ENCODE data around the gene FKBP2. TPM values are rescaled to one million over a fixed set of nuclear protein-coding genes. Genes with fewer than 3 reads are reported as not detected.

FKBP2 gene
- total RNA-seq, 2 donors from 2014 or later = 27.4 to 29.1 TPM

DNA sequence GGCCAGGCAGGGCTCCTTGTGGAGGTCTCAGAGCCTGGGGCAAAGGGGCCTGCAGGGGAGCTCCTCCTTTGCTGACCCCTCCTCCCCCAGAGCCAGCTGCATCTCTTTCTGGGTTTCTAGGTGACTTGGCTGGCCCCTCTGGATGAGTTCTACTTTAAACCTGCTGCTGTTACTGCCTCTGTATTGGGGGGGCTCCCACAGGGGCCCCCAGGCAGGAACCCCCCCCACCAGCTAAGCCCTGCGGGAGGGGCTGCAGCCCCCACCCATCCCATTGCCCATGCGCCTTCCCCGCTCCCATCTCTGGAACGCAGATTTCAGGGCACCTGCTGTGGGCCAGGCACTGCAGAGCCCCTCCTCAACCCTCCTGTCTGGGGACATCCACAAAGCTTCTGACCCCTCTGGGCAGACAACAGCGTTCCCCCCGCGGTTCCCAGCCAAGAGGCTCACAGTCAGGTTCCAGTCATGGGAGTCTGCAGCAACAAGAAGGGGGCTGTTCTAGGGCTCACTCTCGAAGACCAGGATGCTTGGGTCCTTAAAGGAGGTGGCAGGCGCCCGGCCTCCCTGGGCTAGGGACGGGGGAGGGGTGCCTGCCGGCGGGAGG is 9.6 kb downstream of the FKBP2 start:
- Mint-ChIP-seq H3K36me3 (ENCODE audit: low read depth) (no peaks in the 10 kb centered on the region), H3K4me3 (peak overlapping the region; percentile 84), H3K4me1 (peaks cover 18% of the 10 kb centered on the region), H3K27me3 (no peaks in the 10 kb centered on the region), H3K27ac (peak overlapping the region; percentile 29)
- ATAC-seq = no peak
- H3K9me3 ChIP-seq (ENCODE audit: control insufficient read depth, low read length, poor library complexity, severe bottlenecking) = no peaks in the 10 kb centered on the region
- no peak for DNase-seq

DNA sequence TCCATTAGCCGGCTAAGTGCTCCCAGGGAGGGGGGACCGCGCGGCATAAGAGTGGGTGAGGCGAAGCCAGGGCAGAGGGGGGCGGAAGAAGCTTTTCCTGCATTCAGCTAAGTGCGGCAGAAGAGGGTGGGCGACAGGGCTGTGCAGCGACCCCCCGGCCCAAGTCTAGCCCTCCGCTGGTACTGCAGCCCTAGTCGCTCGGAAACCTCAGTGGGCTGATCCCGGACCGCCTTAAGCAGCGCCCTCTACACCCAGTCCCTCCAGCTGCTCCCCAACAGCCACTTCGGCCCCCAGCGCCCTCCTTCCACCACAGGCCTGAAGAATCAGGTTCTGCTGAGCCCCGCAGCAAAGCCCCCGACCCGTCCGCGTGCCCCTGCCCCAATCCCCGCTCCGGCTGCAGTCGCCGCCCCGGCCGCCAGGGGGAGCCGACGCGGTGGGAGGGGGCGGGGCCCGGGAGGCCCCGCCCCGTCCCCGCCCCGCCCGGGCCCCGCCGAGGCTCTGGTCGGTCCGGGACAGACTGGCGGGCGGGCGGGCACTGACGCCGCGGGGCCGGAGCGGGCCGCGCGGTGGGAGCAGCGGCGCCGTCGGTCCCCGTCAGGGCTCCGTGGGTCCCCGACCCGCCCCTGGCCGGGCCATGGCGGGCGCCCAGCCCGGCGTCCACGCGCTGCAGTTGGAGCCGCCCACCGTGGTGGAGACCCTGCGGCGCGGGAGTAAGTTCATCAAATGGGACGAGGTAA is 10.3 kb downstream of the FKBP2 start, which contains the start of gene PLCB3:
PLCB3 (plus strand) TSS at position 515 of the 737 bp plus-strand sequence; CDS start at position 635, 120 bp downstream.
- H3K36me3 Mint-ChIP-seq (ENCODE audit: low read depth) = no peaks in the 10 kb centered on the region
- no peaks in the 10 kb centered on the region for H3K27me3 Mint-ChIP-seq
- H3K27ac Mint-ChIP-seq = peak within 1 kb of the TSS; percentile 86
- no peaks in the 10 kb centered on the region for H3K9me3 ChIP-seq (ENCODE audit: control insufficient read depth, low read length, poor library complexity, severe bottlenecking)
- peak; percentile 65 for ATAC-seq
- peaks cover 13% of the 10 kb centered on the region for H3K4me1 Mint-ChIP-seq
- H3K4me3 Mint-ChIP-seq = peak within 1 kb of the TSS; percentile 94
- DNase-seq = peak; percentile 65 to 69 (median 68)

DNA sequence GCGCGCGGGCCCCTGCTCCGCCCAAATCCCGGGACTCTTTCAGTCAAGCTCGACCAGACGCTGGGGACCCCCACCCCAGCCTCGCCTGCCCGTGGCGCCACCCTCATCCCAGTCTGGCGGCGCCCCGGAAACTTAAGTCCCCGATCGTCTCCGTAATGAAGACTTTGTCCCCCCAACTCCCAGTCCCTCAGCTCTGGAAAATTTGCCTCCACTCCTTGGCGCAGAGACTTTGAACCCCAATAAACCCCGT is 10.8 kb downstream of the FKBP2 start:
- peaks cover 13% of the 10 kb centered on the region for H3K4me1 Mint-ChIP-seq
- H3K27ac Mint-ChIP-seq = peak overlapping the region; percentile 86
- ATAC-seq = no peak
- H3K36me3 Mint-ChIP-seq (ENCODE audit: low read depth) = no peaks in the 10 kb centered on the region
- H3K4me3 Mint-ChIP-seq = peak overlapping the region; percentile 94
- no peak for DNase-seq
- H3K27me3 Mint-ChIP-seq = no peaks in the 10 kb centered on the region
- H3K9me3 ChIP-seq (ENCODE audit: control insufficient read depth, low read length, poor library complexity, severe bottlenecking) = no peaks in the 10 kb centered on the region

DNA sequence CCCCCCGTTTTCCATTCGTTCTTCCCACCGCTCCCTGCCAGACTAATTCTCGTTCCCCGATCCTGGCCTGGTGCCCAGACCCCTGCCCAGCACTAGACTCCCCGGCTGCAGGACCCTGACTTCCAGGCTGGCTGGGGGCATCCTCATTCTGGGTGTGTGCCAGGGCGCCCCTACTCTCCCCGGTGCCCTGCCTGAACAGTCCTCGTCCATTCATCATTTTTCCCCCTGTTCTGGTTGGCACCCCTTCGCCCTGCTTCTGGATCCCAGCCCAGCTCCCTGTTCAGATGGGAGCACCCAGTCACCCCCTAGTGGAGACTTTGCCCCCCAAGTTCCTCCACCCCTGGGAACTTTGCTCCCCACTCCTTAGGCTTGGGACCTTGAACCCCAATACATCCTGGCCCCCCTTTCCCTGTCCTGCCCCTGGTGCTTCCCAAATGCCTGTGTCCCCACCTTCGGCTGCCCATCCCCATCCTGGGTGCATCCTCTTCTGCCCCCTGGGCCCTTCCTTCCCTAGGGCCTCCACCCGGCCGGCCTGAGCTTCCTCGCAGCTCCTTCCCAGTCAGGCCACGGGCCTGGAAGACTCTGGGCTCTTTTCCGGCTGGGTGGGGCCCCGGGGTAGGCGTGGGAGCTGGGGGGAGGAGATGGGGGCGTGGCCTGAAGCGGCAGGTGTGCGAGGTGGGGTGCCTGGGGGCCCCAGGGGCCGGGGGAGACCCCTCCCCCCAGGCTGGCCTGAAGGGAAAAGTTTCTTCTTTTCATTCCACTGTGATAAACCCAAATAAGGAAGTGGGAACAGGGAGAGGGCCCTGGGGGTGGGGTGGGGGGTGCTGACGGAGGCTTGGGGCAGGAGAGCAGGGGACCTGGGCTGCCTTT is 11.3 kb downstream of the FKBP2 start:
- Mint-ChIP-seq H3K36me3 (ENCODE audit: low read depth) (no peaks in the 10 kb centered on the region), H3K27ac (peak overlapping the region; percentile 86), H3K4me1 (peaks cover 13% of the 10 kb centered on the region), H3K27me3 (no peaks in the 10 kb centered on the region), H3K4me3 (peak overlapping the region; percentile 94)
- ATAC-seq (no peak), DNase-seq (no peak)
- H3K9me3 ChIP-seq (ENCODE audit: control insufficient read depth, low read length, poor library complexity, severe bottlenecking) = no peaks in the 10 kb centered on the region

- DNase-seq (no peak), ATAC-seq (no peak)
- Mint-ChIP-seq H3K27me3 (no peaks in the 10 kb centered on the region), H3K27ac (no peak overlapping the region), H3K36me3 (ENCODE audit: low read depth) (no peaks in the 10 kb centered on the region), H3K4me3 (peak overlapping the region; percentile 94), H3K4me1 (peaks cover 13% of the 10 kb centered on the region)
- H3K9me3 ChIP-seq (ENCODE audit: control insufficient read depth, low read length, poor library complexity, severe bottlenecking) = no peaks in the 10 kb centered on the region
Observed at GRCh38 chr11:64253043-64253442, 12.1 kb downstream of the FKBP2 start.

DNA sequence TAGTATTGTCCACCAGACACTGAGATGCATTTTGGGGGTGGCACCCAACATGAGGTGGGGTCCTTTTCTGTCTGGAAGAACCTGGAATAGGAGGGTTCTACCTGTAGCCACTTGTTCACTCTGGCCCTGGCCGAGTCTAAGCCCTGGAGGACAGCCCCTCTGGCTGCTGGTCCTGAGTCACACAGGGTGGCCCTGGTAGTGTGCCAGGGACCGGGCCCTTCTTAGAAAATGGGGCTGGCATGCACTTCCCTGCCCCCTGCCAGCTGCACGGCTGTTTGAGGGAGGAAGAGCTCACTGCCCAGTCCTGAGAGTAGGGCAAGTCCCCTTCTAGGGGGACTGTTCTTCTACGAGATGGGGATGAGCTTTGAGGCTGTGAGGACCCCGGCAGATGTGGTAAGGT is 12.6 kb downstream of the FKBP2 start:
- ATAC-seq = no peak
- H3K9me3 ChIP-seq (ENCODE audit: control insufficient read depth, low read length, poor library complexity, severe bottlenecking) = no peaks in the 10 kb centered on the region
- Mint-ChIP-seq H3K36me3 (ENCODE audit: low read depth) (no peaks in the 10 kb centered on the region), H3K27ac (no peak overlapping the region), H3K27me3 (no peaks in the 10 kb centered on the region), H3K4me1 (peaks cover 13% of the 10 kb centered on the region), H3K4me3 (peak overlapping the region; percentile 25)
- DNase-seq = no peak

- no peak overlapping the region for H3K4me3 Mint-ChIP-seq
- no peak for DNase-seq
- H3K9me3 ChIP-seq (ENCODE audit: control insufficient read depth, low read length, poor library complexity, severe bottlenecking) = no peaks in the 10 kb centered on the region
- ATAC-seq = no peak
- H3K27me3 Mint-ChIP-seq = no peaks in the 10 kb centered on the region
- H3K36me3 Mint-ChIP-seq (ENCODE audit: low read depth) = peaks cover 1% of the 10 kb centered on the region
- no peak overlapping the region for H3K27ac Mint-ChIP-seq
- peaks cover 14% of the 10 kb centered on the region for H3K4me1 Mint-ChIP-seq
Observed at GRCh38 chr11:64254326-64254725, 13.4 kb downstream of the FKBP2 start.

DNA sequence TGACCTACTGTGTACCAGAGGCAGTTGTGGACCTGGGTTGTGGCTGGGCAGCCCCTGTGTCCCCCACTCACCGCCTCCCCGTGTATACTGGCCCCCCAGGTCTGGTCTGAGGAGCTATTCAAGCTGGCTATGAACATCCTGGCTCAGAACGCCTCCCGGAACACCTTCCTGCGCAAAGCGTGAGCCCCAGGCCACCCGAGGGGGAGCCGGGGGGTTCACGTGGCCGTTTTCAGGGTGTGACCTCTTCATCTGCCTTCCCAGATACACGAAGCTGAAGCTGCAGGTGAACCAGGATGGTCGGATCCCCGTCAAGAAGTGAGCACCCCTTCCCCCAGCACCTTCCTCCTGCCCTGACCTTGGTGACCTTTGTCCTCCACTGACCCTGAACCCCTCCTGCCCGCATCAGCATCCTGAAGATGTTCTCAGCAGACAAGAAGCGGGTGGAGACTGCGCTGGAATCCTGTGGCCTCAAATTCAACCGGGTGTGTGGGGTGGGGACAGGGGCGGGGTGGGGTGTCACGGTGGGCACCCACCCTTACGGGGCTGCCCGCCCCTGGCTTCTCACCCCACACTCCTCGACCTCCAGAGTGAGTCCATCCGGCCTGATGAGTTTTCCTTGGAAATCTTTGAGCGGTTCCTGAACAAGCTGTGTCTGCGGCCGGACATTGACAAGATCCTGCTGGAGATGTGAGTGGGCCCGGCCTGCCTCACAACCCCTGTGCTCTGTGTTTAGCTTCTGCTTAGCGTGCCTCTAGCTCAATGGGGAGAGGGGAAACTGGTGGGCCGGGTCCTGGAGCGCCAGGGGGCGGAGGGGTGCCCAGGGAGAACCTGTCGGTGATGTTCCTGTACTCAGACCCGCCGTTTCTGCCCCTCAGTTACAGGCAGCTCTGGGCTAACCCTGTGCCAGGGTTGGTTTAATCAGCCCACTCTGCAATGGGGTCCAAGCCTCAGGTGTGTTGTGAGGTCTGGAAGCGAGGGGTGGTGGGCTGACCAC is 14.5 kb downstream of the FKBP2 start:
- peaks cover 19% of the 10 kb centered on the region for H3K4me1 Mint-ChIP-seq
- no peak for ATAC-seq
- peaks cover 5% of the 10 kb centered on the region for H3K36me3 Mint-ChIP-seq (ENCODE audit: low read depth)
- no peak overlapping the region for H3K27ac Mint-ChIP-seq
- no peak for DNase-seq
- no peaks in the 10 kb centered on the region for H3K27me3 Mint-ChIP-seq
- H3K9me3 ChIP-seq (ENCODE audit: control insufficient read depth, low read length, poor library complexity, severe bottlenecking) = no peaks in the 10 kb centered on the region
- H3K4me3 Mint-ChIP-seq = no peak overlapping the region

DNA sequence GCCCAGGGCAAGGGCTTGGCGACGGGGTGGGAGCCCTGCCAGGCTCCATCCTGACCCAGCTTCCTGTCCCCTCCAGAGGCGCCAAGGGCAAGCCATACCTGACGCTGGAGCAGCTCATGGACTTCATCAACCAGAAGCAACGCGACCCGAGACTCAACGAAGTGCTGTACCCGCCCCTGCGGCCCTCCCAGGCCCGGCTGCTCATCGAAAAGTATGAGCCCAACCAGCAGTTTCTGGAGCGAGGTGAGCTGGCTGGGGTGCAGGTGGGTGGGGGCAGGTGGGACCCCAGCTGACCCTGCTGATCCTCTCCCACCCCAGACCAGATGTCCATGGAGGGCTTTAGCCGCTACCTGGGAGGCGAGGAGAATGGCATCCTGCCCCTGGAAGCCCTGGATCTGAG is 15.4 kb downstream of the FKBP2 start:
- Mint-ChIP-seq H3K4me1 (peaks cover 17% of the 10 kb centered on the region), H3K27me3 (no peaks in the 10 kb centered on the region), H3K27ac (no peak overlapping the region), H3K4me3 (no peak overlapping the region), H3K36me3 (ENCODE audit: low read depth) (peaks cover 5% of the 10 kb centered on the region)
- ATAC-seq (no peak), DNase-seq (no peak)
- no peaks in the 10 kb centered on the region for H3K9me3 ChIP-seq (ENCODE audit: control insufficient read depth, low read length, poor library complexity, severe bottlenecking)

DNA sequence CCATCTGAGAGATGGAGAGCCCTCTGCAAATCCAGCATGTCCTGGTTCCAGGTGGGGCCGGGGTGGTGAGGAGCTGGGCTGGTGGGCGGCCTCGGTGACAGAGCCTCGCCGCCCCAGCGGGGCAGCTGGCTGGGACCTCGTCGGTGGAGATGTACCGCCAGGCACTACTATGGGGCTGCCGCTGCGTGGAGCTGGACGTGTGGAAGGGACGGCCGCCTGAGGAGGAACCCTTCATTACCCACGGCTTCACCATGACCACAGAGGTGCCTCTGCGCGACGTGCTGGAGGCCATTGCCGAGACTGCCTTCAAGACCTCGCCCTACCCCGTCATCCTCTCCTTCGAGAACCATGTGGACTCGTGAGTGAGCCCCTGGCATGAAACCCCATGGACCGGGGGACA is 17.5 kb downstream of the FKBP2 start:
- H3K9me3 ChIP-seq (ENCODE audit: control insufficient read depth, low read length, poor library complexity, severe bottlenecking) = no peaks in the 10 kb centered on the region
- Mint-ChIP-seq H3K36me3 (ENCODE audit: low read depth) (peaks cover 5% of the 10 kb centered on the region), H3K27me3 (no peaks in the 10 kb centered on the region), H3K27ac (no peak overlapping the region), H3K4me1 (peaks cover 13% of the 10 kb centered on the region), H3K4me3 (no peak overlapping the region)
- DNase-seq = no peak
- no peak for ATAC-seq

GRCh38 chr11:64258946-64259532 is 18.1 kb downstream of the FKBP2 start:
- no peaks in the 10 kb centered on the region for H3K9me3 ChIP-seq (ENCODE audit: control insufficient read depth, low read length, poor library complexity, severe bottlenecking)
- no peak overlapping the region for H3K4me3 Mint-ChIP-seq
- H3K36me3 Mint-ChIP-seq (ENCODE audit: low read depth) = peaks cover 5% of the 10 kb centered on the region
- peak overlapping the region; percentile 86 for H3K27ac Mint-ChIP-seq
- ATAC-seq = no peak
- DNase-seq = no peak
- H3K4me1 Mint-ChIP-seq = peaks cover 13% of the 10 kb centered on the region
- H3K27me3 Mint-ChIP-seq = no peaks in the 10 kb centered on the region

DNA sequence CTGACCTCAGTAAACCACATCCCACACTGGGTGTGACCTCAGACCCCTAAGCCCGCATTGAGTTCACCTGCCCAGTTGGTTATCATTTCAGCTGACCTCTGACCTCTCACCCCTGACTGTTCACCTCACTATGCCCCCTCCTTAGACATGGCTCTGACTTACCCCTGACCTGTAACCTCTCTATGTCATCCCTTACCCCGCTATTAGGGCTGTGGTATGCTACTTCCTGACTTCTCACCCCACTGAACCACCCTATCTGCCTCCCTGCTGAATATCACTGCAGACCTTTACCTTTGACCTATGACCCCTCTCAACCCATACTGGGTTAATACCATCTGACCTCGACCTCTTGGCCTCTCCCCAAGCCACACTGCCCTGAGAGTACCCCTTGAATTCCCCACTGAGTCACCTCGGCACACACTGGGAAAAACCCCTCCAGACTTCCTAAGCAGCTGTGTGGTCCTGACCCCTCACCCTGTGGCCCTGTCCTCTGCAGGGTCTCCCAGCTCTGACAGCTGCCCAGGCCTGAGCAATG is 18.7 kb downstream of the FKBP2 start:
- peak; percentile 35 for ATAC-seq
- Mint-ChIP-seq H3K36me3 (ENCODE audit: low read depth) (peaks cover 5% of the 10 kb centered on the region), H3K27ac (peak overlapping the region; percentile 86), H3K4me3 (no peak overlapping the region), H3K4me1 (peaks cover 13% of the 10 kb centered on the region), H3K27me3 (no peaks in the 10 kb centered on the region)
- H3K9me3 ChIP-seq (ENCODE audit: control insufficient read depth, low read length, poor library complexity, severe bottlenecking) = no peaks in the 10 kb centered on the region
- no peak for DNase-seq
